ENCODE results near the gene CACNA1B.

Gene CACNA1B

GRCh38 chr9:137972355-137972987 lies 94.9 kb downstream of the CACNA1B start:
- no peak for TF ChIP-seq CTCF (IDR thresholded peaks at IDR 0.05; ENCODE audit: low read depth, low read length)
- DNase-seq (ENCODE audit: low read depth in 2 of 2): no peak

GRCh38 chr9:137972988-137973470 lies 95.4 kb downstream of the CACNA1B start:
- no peak for DNase-seq (ENCODE audit: low read depth in 2 of 2)
- TF ChIP-seq CTCF (IDR thresholded peaks at IDR 0.05; ENCODE audit: low read depth, low read length): no peak
- H3K4me3 ChIP-seq (replicated peaks in 1 of 2; ENCODE audit: low read depth in 2 of 2, low read length in 2 of 2): no peak overlapping the region

More at GRCh38 chr9:137972355-137972987, 94.9 kb downstream of the CACNA1B start:
- no peak overlapping the region for H3K4me3 ChIP-seq (replicated peaks in 1 of 2; ENCODE audit: low read depth in 2 of 2, low read length in 2 of 2)

GRCh38 chr9:137973829-137974416 lies 96.3 kb downstream of the CACNA1B start:
- no peak overlapping the region for H3K4me3 ChIP-seq (replicated peaks in 1 of 2; ENCODE audit: low read depth in 2 of 2, low read length in 2 of 2)
- no peak for DNase-seq (ENCODE audit: low read depth in 2 of 2)
- TF ChIP-seq CTCF (IDR thresholded peaks at IDR 0.05; ENCODE audit: low read depth, low read length): no peak

GRCh38 chr9:137974746-137975526 lies 97.4 kb downstream of the CACNA1B start:
- no peak overlapping the region for H3K4me3 ChIP-seq (replicated peaks in 1 of 2; ENCODE audit: low read depth in 2 of 2, low read length in 2 of 2)
- TF ChIP-seq CTCF (IDR thresholded peaks at IDR 0.05; ENCODE audit: low read depth, low read length): no peak
- no peak for DNase-seq (ENCODE audit: low read depth in 2 of 2)

- no peak overlapping the region for H3K4me3 ChIP-seq (replicated peaks in 1 of 2; ENCODE audit: low read depth in 2 of 2, low read length in 2 of 2)
- TF ChIP-seq CTCF (IDR thresholded peaks at IDR 0.05; ENCODE audit: low read depth, low read length): no peak
- DNase-seq (ENCODE audit: low read depth in 2 of 2): no peak
Measured at GRCh38 chr9:137975527-137975913, 97.9 kb downstream of the CACNA1B start.

- no peak for DNase-seq (ENCODE audit: low read depth in 2 of 2)
- no peak for TF ChIP-seq CTCF (IDR thresholded peaks at IDR 0.05; ENCODE audit: low read depth, low read length)
- no peak overlapping the region for H3K4me3 ChIP-seq (replicated peaks in 1 of 2; ENCODE audit: low read depth in 2 of 2, low read length in 2 of 2)
Measured at GRCh38 chr9:137975936-137976565, 98.5 kb downstream of the CACNA1B start.
